ENCODE measurements around the gene LIX1. TPM values are rescaled to one million over a fixed set of nuclear protein-coding genes. Genes with fewer than 3 reads are reported as not detected.

The LIX1 gene
- total and polyA plus RNA-seq, 2 of the 8 experiments (the other 6 are each of a cell fraction or from before 2014, with no cell fraction given), result 0.26 to 0.45 TPM

- TF ChIP-seq CHD7 (IDR thresholded peaks at IDR 0.05; ENCODE audit: insufficient replicate concordance, low read length) (no peak), FOSL1 (IDR thresholded peaks at IDR 0.05; ENCODE audit: insufficient read depth, low read depth, low read length) (no peak), SP1 (IDR thresholded peaks at IDR 0.05; ENCODE audit: low read depth, low read length) (no peak), CEBPB (IDR thresholded peaks at IDR 0.05; ENCODE audit: low read depth, low read length) (no peak), SIRT6 (IDR thresholded peaks at IDR 0.05; ENCODE audit: low read length) (no peak), TBP (IDR thresholded peaks at IDR 0.05; ENCODE audit: low read depth, low read length) (no peak), E2F6 (IDR thresholded peaks at IDR 0.05) (no peak), EZH2 (IDR thresholded peaks at IDR 0.05; ENCODE audit: low read depth, low read length, severe bottlenecking) (no peak), SAP30 (IDR thresholded peaks at IDR 0.05; ENCODE audit: insufficient read depth, insufficient replicate concordance, low read length) (no peak), POLR2AphosphoS5 (IDR thresholded peaks at IDR 0.05; ENCODE audit: low read depth, low read length) (no peak), CREB1 (IDR thresholded peaks at IDR 0.05) (no peak)
Measured at GRCh38 chr5:97089149-97089801, 53.1 kb downstream of the LIX1 start (continued).
